Measurements from ENCODE around the gene RCE1. TPM values are rescaled to one million over a fixed set of nuclear protein-coding genes. Genes with fewer than 3 reads are reported as not detected.

The RCE1 gene
- total and polyA plus RNA-seq, 8 donors = 8.2 to 19.0 (median 10.1) TPM

DNA sequence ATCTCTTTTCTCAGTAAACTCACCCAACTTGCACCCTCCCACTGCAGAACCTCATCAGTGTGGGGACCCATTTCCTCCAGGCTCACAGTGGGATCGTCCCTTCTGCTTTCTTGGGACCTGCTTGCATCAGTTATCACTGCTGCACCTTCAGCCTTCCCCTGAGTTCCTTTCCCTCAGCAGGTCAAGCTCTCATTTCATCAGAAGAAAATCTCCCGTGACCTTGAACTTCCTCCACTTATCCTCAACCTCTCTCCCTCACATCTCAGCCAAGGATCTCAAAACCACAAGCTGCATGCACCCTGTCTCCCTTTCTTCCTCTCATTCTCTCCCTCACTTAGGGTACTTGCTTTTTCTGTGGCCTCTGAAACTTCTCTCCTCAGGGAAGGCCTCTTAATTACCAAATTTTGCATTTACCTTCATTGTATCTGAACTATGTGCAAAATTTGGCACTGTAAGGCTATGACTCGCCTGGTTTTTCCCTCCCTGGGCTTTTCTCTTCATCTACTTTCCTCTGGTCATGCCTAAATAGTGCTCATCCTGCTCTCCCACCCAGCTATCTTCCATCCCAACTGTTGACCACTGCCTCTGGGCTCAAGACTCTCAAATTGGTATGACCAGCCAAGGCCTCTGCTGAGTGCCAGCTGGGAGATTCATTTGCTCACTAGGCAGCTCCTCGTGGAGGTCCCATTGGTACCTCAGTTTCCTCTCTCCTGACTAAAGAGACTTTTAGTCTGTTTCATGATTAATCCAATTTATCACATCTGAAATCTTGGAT, 2.7 kb upstream of the RCE1 start:
- FAIRE-seq (no peak), ATAC-seq (no peak), DNase-seq (no peak)
- H3K27me3 ChIP-seq = no peaks in the 10 kb centered on the region
- H3K4me3 ChIP-seq = no peak overlapping the region
- TF ChIP-seq, protein P1, sequence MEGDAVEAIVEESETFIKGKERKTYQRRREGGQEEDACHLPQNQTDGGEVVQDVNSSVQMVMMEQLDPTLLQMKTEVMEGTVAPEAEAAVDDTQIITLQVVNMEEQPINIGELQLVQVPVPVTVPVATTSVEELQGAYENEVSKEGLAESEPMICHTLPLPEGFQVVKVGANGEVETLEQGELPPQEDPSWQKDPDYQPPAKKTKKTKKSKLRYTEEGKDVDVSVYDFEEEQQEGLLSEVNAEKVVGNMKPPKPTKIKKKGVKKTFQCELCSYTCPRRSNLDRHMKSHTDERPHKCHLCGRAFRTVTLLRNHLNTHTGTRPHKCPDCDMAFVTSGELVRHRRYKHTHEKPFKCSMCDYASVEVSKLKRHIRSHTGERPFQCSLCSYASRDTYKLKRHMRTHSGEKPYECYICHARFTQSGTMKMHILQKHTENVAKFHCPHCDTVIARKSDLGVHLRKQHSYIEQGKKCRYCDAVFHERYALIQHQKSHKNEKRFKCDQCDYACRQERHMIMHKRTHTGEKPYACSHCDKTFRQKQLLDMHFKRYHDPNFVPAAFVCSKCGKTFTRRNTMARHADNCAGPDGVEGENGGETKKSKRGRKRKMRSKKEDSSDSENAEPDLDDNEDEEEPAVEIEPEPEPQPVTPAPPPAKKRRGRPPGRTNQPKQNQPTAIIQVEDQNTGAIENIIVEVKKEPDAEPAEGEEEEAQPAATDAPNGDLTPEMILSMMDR (IDR thresholded peaks at IDR 0.05) = no peak
- peaks cover 0 to 10% (median 0%) of the 10 kb centered on the region in 3 donors for H3K36me3 ChIP-seq
- H3K4me1 ChIP-seq = peaks cover 7 to 18% (median 13%) of the 10 kb centered on the region in 3 donors
- 79 to 85% methylated on average over 4 of the region's 4 CpGs for WGBS, 2 donors
- intact Hi-C loops (cut with DNase I) = loop anchor here in 1 of 3 donors (5.0 kb wide), 1 partner anchor 148 kb away; no protein-coding TSS in a partner anchor
- H3K27ac ChIP-seq = no peak overlapping the region
- H3K9me3 ChIP-seq = no peaks in the 10 kb centered on the region

- TF ChIP-seq, protein P1 (IDR thresholded peaks at IDR 0.05) = no peak
- Histone ChIP-seq H3K27me3 (no peaks in the 10 kb centered on the region), H3K9me3 (no peaks in the 10 kb centered on the region), H3K4me3 (peak overlapping the region in 2 of 4 donors; percentile 80 to 99), H3K27ac (no peak overlapping the region), H3K4me1 (peaks cover 7 to 18% (median 13%) of the 10 kb centered on the region in 3 donors), H3K36me3 (peaks cover 0 to 17% (median 0%) of the 10 kb centered on the region in 3 donors)
- intact Hi-C loops (cut with DNase I) = loop anchor here in 1 of 3 donors (5.0 kb wide), 1 partner anchor 150 kb away; no protein-coding TSS in a partner anchor
- DNase-seq (no peak), ATAC-seq (no peak), FAIRE-seq (no peak)
- 78 to 86% methylated on average over 7 of the region's 7 CpGs for WGBS, 2 donors
Measured at GRCh38 chr11:66841861-66842260, 1.4 kb upstream of the RCE1 start.

- Histone ChIP-seq H3K27ac (peak overlapping the region; percentile 84 to 96 (median 90)), H3K4me1 (peaks cover 7 to 18% (median 13%) of the 10 kb centered on the region in 3 donors), H3K9me3 (no peaks in the 10 kb centered on the region), H3K4me3 (peak overlapping the region; percentile 72 to 99 (median 90)), H3K27me3 (no peaks in the 10 kb centered on the region), H3K36me3 (peaks cover 0 to 17% (median 0%) of the 10 kb centered on the region in 3 donors)
- FAIRE-seq (no peak), ATAC-seq (peak in 1 of 4 donors; percentile 2), DNase-seq (peak in 1 of 6 donors; percentile 28)
- WGBS, 2 donors = 1 to 3% methylated on average over 11 of the region's 11 CpGs
- TF ChIP-seq, protein P1 (IDR thresholded peaks at IDR 0.05) = no peak
- intact Hi-C loops (cut with DNase I) = loop anchor here in 1 of 3 donors (5.0 kb wide), 1 partner anchor 150 kb away; no protein-coding TSS in a partner anchor
Measured at GRCh38 chr11:66842501-66842895, 743 bp upstream of the RCE1 start.

- peaks cover 0 to 17% (median 0%) of the 10 kb centered on the region in 3 donors for H3K36me3 ChIP-seq
- ATAC-seq (peak in 1 of 4 donors; percentile 29), FAIRE-seq (no peak), DNase-seq (peak in 1 of 6 donors; percentile 62)
- H3K4me3 ChIP-seq = peak overlapping the region; percentile 72 to 99 (median 90)
- peak overlapping the region; percentile 84 to 96 (median 90) for H3K27ac ChIP-seq
- intact Hi-C loops (cut with DNase I) = loop anchor here in 1 of 3 donors (5.0 kb wide), 1 partner anchor 152 kb away; no protein-coding TSS in a partner anchor
- peaks cover 7 to 18% (median 13%) of the 10 kb centered on the region in 3 donors for H3K4me1 ChIP-seq
- no peaks in the 10 kb centered on the region for H3K27me3 ChIP-seq
- 9 to 11% methylated on average over 16 of the region's 16 CpGs for WGBS, 2 donors
- TF ChIP-seq, protein P1 (IDR thresholded peaks at IDR 0.05) = no peak
- H3K9me3 ChIP-seq = no peaks in the 10 kb centered on the region
Measured at GRCh38 chr11:66843776-66844495, 695 bp downstream of the RCE1 start.

All from pancreas (tissue), 10 donors.